Measurements from ENCODE around the gene ARHGEF4. TPM values are rescaled to one million over a fixed set of nuclear protein-coding genes. Genes with fewer than 3 reads are reported as not detected.

ARHGEF4 gene
- total and polyA plus RNA-seq, 4 donors, result 1.1 to 6.9 (median 2.2) TPM

DNA sequence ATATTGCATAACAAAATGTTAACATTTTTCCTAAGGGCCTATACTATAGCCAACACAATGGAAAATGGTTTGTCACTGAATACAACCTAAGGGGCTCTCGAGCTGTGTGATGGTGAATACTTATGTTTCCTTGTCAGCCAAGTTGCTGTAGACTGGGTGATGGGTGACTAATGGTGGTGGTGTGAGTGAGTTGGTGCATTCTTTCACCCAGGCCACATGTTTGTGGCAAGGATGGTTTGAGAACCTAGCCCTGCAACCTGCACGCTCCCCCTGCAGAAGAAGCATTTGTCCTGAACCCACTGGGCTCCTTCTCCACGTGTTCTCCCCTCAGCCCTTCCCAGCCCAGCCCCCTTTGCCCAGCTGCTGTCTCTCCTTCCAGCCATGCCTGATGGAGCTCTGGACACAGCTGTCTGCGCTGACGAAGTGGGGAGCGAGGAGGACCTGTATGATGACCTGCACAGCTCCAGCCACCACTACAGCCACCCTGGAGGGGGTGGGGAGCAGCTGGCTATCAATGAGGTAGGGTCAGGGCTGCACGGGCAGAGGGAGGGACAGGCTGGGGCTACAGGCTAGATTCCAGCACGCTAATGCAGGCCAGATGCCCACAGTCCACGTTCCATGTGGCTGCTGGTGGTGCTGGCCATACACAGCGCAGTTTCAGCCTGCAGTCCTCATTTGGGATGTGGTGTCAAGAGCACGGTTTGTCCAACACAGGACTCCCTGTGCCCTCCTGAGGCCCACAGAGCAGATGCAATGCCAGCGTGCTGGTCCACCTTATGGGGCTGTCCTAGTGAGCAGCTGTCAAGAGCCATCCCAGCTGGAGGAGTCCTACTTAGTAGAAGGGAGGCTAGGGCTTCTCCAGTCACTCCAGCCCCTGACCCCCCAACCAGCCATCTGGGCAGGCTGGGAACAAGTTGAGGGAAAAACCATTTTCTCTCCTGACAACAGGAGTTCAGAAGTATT lies 191.1 kb downstream of the ARHGEF4 start:
- ATAC-seq (ENCODE audit: low FRiP score) (no peak), DNase-seq (no peak)
- H3K4me3 ChIP-seq (ENCODE audit: low read length in 2 of 2), result no peak overlapping the region
- intact Hi-C loops (cut with DNase I), result no loop called here
- H3K4me1 ChIP-seq (ENCODE audit: control insufficient read depth in 1 of 2, insufficient read depth in 2 of 2, low read length in 2 of 2), result no peaks in the 10 kb centered on the region
- 93 to 94% methylated on average over 12 of the region's 12 CpGs for WGBS, 2 donors
- no peak overlapping the region for H3K27ac ChIP-seq (ENCODE audit: low read depth in 1 of 2, low read length in 2 of 2)
- no peaks in the 10 kb centered on the region for H3K36me3 ChIP-seq (ENCODE audit: control insufficient read depth in 1 of 2, insufficient read depth in 2 of 2, low read length in 1 of 2)
- peaks cover 3% of the 10 kb centered on the region for H3K9me3 ChIP-seq (ENCODE audit: control insufficient read depth, low read length)
- no peaks in the 10 kb centered on the region for H3K27me3 ChIP-seq (ENCODE audit: control insufficient read depth in 1 of 2, insufficient read depth in 2 of 2, low read length in 1 of 2)

- Histone ChIP-seq H3K36me3 (ENCODE audit: control insufficient read depth in 1 of 2, insufficient read depth in 2 of 2, low read length in 1 of 2) (no peaks in the 10 kb centered on the region), H3K4me1 (ENCODE audit: control insufficient read depth in 1 of 2, insufficient read depth in 2 of 2, low read length in 2 of 2) (no peaks in the 10 kb centered on the region), H3K27ac (ENCODE audit: low read depth in 1 of 2, low read length in 2 of 2) (no peak overlapping the region), H3K9me3 (ENCODE audit: control insufficient read depth, low read length) (peaks cover 3% of the 10 kb centered on the region), H3K4me3 (ENCODE audit: low read length in 2 of 2) (no peak overlapping the region), H3K27me3 (ENCODE audit: control insufficient read depth in 1 of 2, insufficient read depth in 2 of 2, low read length in 1 of 2) (no peaks in the 10 kb centered on the region)
- ATAC-seq (ENCODE audit: low FRiP score), result no peak
- DNase-seq, result no peak
- intact Hi-C loops (cut with DNase I), result no loop called here
- WGBS, 2 donors, result 82 to 83% methylated on average over 8 of the region's 8 CpGs
Observed at GRCh38 chr2:131029812-131030211, 193.1 kb downstream of the ARHGEF4 start.

- WGBS, 2 donors, result 75 to 76% methylated on average over 13 of the region's 13 CpGs
- no peak for ATAC-seq (ENCODE audit: low FRiP score)
Observed at GRCh38 chr2:131030478-131030971, 193.8 kb downstream of the ARHGEF4 start.

GRCh38 chr2:131031431-131031841 lies 194.7 kb downstream of the ARHGEF4 start:
- no peaks in the 10 kb centered on the region for H3K36me3 ChIP-seq (ENCODE audit: control insufficient read depth in 1 of 2, insufficient read depth in 2 of 2, low read length in 1 of 2)
- intact Hi-C loops (cut with DNase I), result no loop called here
- H3K27me3 ChIP-seq (ENCODE audit: control insufficient read depth in 1 of 2, insufficient read depth in 2 of 2, low read length in 1 of 2), result no peaks in the 10 kb centered on the region
- peaks cover 3% of the 10 kb centered on the region for H3K9me3 ChIP-seq (ENCODE audit: control insufficient read depth, low read length)
- 82 to 83% methylated on average over 9 of the region's 9 CpGs for WGBS, 2 donors
- H3K27ac ChIP-seq (ENCODE audit: low read depth in 1 of 2, low read length in 2 of 2), result no peak overlapping the region
- H3K4me1 ChIP-seq (ENCODE audit: control insufficient read depth in 1 of 2, insufficient read depth in 2 of 2, low read length in 2 of 2), result no peaks in the 10 kb centered on the region
- DNase-seq (no peak), ATAC-seq (ENCODE audit: low FRiP score) (no peak)
- no peak overlapping the region for H3K4me3 ChIP-seq (ENCODE audit: low read length in 2 of 2)

More at GRCh38 chr2:131030478-131030971, 193.8 kb downstream of the ARHGEF4 start:
- no peak overlapping the region for H3K4me3 ChIP-seq (ENCODE audit: low read length in 2 of 2)
- no peak for DNase-seq
- no peaks in the 10 kb centered on the region for H3K4me1 ChIP-seq (ENCODE audit: control insufficient read depth in 1 of 2, insufficient read depth in 2 of 2, low read length in 2 of 2)
- H3K9me3 ChIP-seq (ENCODE audit: control insufficient read depth, low read length), result peaks cover 3% of the 10 kb centered on the region
- H3K27ac ChIP-seq (ENCODE audit: low read depth in 1 of 2, low read length in 2 of 2), result no peak overlapping the region
- H3K36me3 ChIP-seq (ENCODE audit: control insufficient read depth in 1 of 2, insufficient read depth in 2 of 2, low read length in 1 of 2), result no peaks in the 10 kb centered on the region
- no peaks in the 10 kb centered on the region for H3K27me3 ChIP-seq (ENCODE audit: control insufficient read depth in 1 of 2, insufficient read depth in 2 of 2, low read length in 1 of 2)
- intact Hi-C loops (cut with DNase I), result no loop called here

GRCh38 chr2:131031875-131032274 lies 195.2 kb downstream of the ARHGEF4 start:
- H3K27ac ChIP-seq (ENCODE audit: low read depth in 1 of 2, low read length in 2 of 2), result no peak overlapping the region
- no peak overlapping the region for H3K4me3 ChIP-seq (ENCODE audit: low read length in 2 of 2)
- H3K9me3 ChIP-seq (ENCODE audit: control insufficient read depth, low read length), result peaks cover 3% of the 10 kb centered on the region
- intact Hi-C loops (cut with DNase I), result no loop called here
- no peaks in the 10 kb centered on the region for H3K36me3 ChIP-seq (ENCODE audit: control insufficient read depth in 1 of 2, insufficient read depth in 2 of 2, low read length in 1 of 2)
- DNase-seq, result no peak
- no peaks in the 10 kb centered on the region for H3K4me1 ChIP-seq (ENCODE audit: control insufficient read depth in 1 of 2, insufficient read depth in 2 of 2, low read length in 2 of 2)
- H3K27me3 ChIP-seq (ENCODE audit: control insufficient read depth in 1 of 2, insufficient read depth in 2 of 2, low read length in 1 of 2), result no peaks in the 10 kb centered on the region
- 89 to 90% methylated on average over 8 to 9 of the region's 9 CpGs for WGBS, 2 donors
- no peak for ATAC-seq (ENCODE audit: low FRiP score)

GRCh38 chr2:131032393-131032836 lies 195.7 kb downstream of the ARHGEF4 start:
- no peaks in the 10 kb centered on the region for H3K27me3 ChIP-seq (ENCODE audit: control insufficient read depth in 1 of 2, insufficient read depth in 2 of 2, low read length in 1 of 2)
- DNase-seq (no peak), ATAC-seq (ENCODE audit: low FRiP score) (no peak)
- H3K9me3 ChIP-seq (ENCODE audit: control insufficient read depth, low read length), result peaks cover 3% of the 10 kb centered on the region
- intact Hi-C loops (cut with DNase I), result no loop called here
- no peaks in the 10 kb centered on the region for H3K4me1 ChIP-seq (ENCODE audit: control insufficient read depth in 1 of 2, insufficient read depth in 2 of 2, low read length in 2 of 2)
- 93 to 98% methylated on average over 4 of the region's 4 CpGs for WGBS, 2 donors
- H3K36me3 ChIP-seq (ENCODE audit: control insufficient read depth in 1 of 2, insufficient read depth in 2 of 2, low read length in 1 of 2), result no peaks in the 10 kb centered on the region
- no peak overlapping the region for H3K4me3 ChIP-seq (ENCODE audit: low read length in 2 of 2)
- H3K27ac ChIP-seq (ENCODE audit: low read depth in 1 of 2, low read length in 2 of 2), result no peak overlapping the region

- ATAC-seq (ENCODE audit: low FRiP score), result no peak
Observed at GRCh38 chr2:131033786-131034121, 197.0 kb downstream of the ARHGEF4 start.

DNA sequence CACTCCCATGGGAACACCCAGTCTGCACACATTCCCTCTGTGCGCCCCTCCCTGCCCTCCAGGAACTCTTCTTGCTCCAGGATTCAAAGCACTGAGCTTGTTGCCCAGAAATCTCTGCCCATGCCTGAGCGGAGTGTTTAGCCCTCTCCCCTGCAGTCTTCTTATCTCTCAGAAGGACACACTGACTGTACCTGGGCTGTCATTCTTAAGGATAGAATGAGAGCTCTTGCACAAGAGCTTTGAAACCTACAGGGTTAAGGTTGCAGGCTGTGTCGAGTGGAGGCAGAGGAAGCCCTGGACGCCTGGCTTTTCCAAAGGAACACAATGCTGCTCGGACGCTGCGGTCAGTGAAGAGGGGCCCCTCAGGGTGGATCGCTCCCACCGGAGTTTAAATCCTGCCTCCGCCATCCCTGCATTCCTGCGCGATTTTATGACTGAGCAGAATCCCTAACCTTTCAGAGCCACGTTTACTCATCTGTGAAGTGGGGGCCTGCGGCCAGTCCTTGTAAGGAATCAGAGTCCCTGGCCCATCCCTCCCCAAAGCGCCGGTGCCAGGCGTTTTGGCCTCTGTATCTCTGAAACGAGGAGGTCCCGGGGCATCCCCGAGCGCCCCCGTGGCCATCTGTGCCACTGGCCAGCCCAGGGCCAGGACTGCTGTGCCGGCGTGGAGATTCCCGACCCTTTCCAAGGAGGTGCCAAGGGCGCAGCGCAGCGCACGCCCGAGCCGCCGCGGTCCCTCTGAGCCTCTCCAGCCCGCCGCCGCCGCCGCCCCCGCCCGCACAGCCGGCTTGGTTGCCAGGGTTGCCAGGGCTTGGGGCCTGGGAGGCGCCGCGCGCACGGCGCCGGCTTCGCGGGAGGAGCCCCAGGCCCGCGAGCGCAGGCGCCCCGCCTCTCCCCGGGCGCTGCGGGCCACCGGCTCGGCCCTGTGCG lies 197.7 kb downstream of the ARHGEF4 start:
- WGBS, 2 donors, result 2% methylated on average over 60 to 61 of the region's 61 CpGs
- peak in 1 of 2 donors; percentile 79 for DNase-seq

More at GRCh38 chr2:131033786-131034121, 197.0 kb downstream of the ARHGEF4 start:
- no peak for DNase-seq
- no peaks in the 10 kb centered on the region for H3K9me3 ChIP-seq (ENCODE audit: control insufficient read depth, low read length)
- H3K27me3 ChIP-seq (ENCODE audit: control insufficient read depth in 1 of 2, insufficient read depth in 2 of 2, low read length in 1 of 2), result no peaks in the 10 kb centered on the region
- 88% methylated on average over 1 of the region's 1 CpG for whole genome bisulfite sequencing, 2 donors
- no peak overlapping the region for H3K4me3 ChIP-seq (ENCODE audit: low read length in 2 of 2)
- intact Hi-C loops (cut with DNase I), result no loop called here
- no peak overlapping the region for H3K27ac ChIP-seq (ENCODE audit: low read depth in 1 of 2, low read length in 2 of 2)
- H3K36me3 ChIP-seq (ENCODE audit: control insufficient read depth in 1 of 2, insufficient read depth in 2 of 2, low read length in 1 of 2), result no peaks in the 10 kb centered on the region
- no peaks in the 10 kb centered on the region for H3K4me1 ChIP-seq (ENCODE audit: control insufficient read depth in 1 of 2, insufficient read depth in 2 of 2, low read length in 2 of 2)

More for the DNA sequence above, 197.7 kb downstream of the ARHGEF4 start:
- Histone ChIP-seq H3K4me3 (ENCODE audit: low read length in 2 of 2) (peak overlapping the region in 1 of 2 donors; percentile 28), H3K9me3 (ENCODE audit: control insufficient read depth, low read length) (no peaks in the 10 kb centered on the region), H3K27ac (ENCODE audit: low read depth in 1 of 2, low read length in 2 of 2) (no peak overlapping the region), H3K4me1 (ENCODE audit: control insufficient read depth in 1 of 2, insufficient read depth in 2 of 2, low read length in 2 of 2) (no peaks in the 10 kb centered on the region), H3K36me3 (ENCODE audit: control insufficient read depth in 1 of 2, insufficient read depth in 2 of 2, low read length in 1 of 2) (no peaks in the 10 kb centered on the region), H3K27me3 (ENCODE audit: control insufficient read depth in 1 of 2, insufficient read depth in 2 of 2, low read length in 1 of 2) (no peaks in the 10 kb centered on the region)
- ATAC-seq (ENCODE audit: low FRiP score), result peak; percentile 36
- intact Hi-C loops (cut with DNase I), result no loop called here

Measured in aorta (tissue), 5 donors.